Fibroblast of peridontal ligament (primary cell): Measurements from ENCODE around the gene UBE2I.

Experiments
- DNase-seq: peaks from one replicate; pipeline ENCODE4 v3.0.0-alpha.2; 2010; ENCODE audit errors: extremely low read depth

The UBE2I gene

GRCh38 chr16:1343428-1344242 is 34.2 kb downstream of the UBE2I start:
- no peak for DNase-seq

GRCh38 chr16:1344499-1344898 is 35.1 kb downstream of the UBE2I start:
- no peak for DNase-seq

- DNase-seq, result no peak
These were observed 35.7 kb downstream of the UBE2I start for GRCh38 chr16:1345087-1345486.

- DNase-seq, result no peak
These were observed 36.4 kb downstream of the UBE2I start for GRCh38 chr16:1345651-1346421.

- DNase-seq, result no peak
These were observed 37.2 kb downstream of the UBE2I start for GRCh38 chr16:1346422-1347285.

GRCh38 chr16:1347286-1347855 is 37.9 kb downstream of the UBE2I start:
- no peak for DNase-seq

- no peak for DNase-seq
These were observed 38.5 kb downstream of the UBE2I start for GRCh38 chr16:1347962-1348361.

- DNase-seq, result no peak
These were observed 39.0 kb downstream of the UBE2I start for GRCh38 chr16:1348441-1348840.

GRCh38 chr16:1348926-1349325 is 39.5 kb downstream of the UBE2I start:
- no peak for DNase-seq

- DNase-seq, result no peak
These were observed 39.9 kb downstream of the UBE2I start for GRCh38 chr16:1349351-1349750.

GRCh38 chr16:1349951-1350350 is 40.5 kb downstream of the UBE2I start:
- DNase-seq, result no peak

- DNase-seq, result no peak
These were observed 41.3 kb downstream of the UBE2I start for GRCh38 chr16:1350691-1351090.

GRCh38 chr16:1351215-1351581 is 41.8 kb downstream of the UBE2I start:
- no peak for DNase-seq

GRCh38 chr16:1351582-1352362 is 42.3 kb downstream of the UBE2I start, which contains the start of the genes GNPTG and TSR3:
Gene GNPTG (plus strand): TSS chr16:1351931. CDS start chr16:1351966, 35 bp downstream.
Gene TSR3 (minus strand): TSS chr16:1351878. CDS start chr16:1351804, 74 bp downstream.
- peak; percentile 80 for DNase-seq

- DNase-seq, result no peak
These were observed 45.5 kb downstream of the UBE2I start for GRCh38 chr16:1354815-1355540.

- no peak for DNase-seq
These were observed 46.2 kb downstream of the UBE2I start for GRCh38 chr16:1355591-1355990.

- no peak for DNase-seq
These were observed 46.8 kb downstream of the UBE2I start for GRCh38 chr16:1356061-1356900.

GRCh38 chr16:1357906-1358566 is 48.6 kb downstream of the UBE2I start:
- DNase-seq, result no peak
